H9 (cell line): ENCODE data around the gene LRIT1. TPM values are rescaled to one million over a fixed set of nuclear protein-coding genes. Genes with fewer than 3 reads are reported as not detected.

Source experiments
- DNase-seq: peaks from one replicate; pipeline ENCODE4 v3.0.0-alpha.2; 2017
- H2AFZ ChIP-seq: one replicate; pipeline ENCODE4 v1.6.1; 2013; ENCODE audit warnings: mild to moderate bottlenecking, low read length, control low read depth, moderate library complexity
- H2AK5ac ChIP-seq: 2 replicates; pipeline ENCODE4 v1.6.1; 2013; ENCODE audit warnings: low read length, control low read depth, mixed read lengths; ENCODE audit not compliant: insufficient read length
- H2BK120ac ChIP-seq: one replicate; pipeline ENCODE4 v1.6.1; 2013; ENCODE audit warnings: low read depth, mild to moderate bottlenecking, low read length, control low read depth, inconsistent platforms; ENCODE audit not compliant: poor library complexity, severe bottlenecking
- H2BK12ac ChIP-seq: 2 replicates; pipeline ENCODE4 v1.6.1; 2013; ENCODE audit warnings: low read length, control low read depth, mixed read lengths, low read depth; ENCODE audit not compliant: insufficient read length
- H2BK15ac ChIP-seq: 2 replicates; pipeline ENCODE4 v1.6.1; 2013; ENCODE audit warnings: low read depth, low read length, control low read depth
- H2BK20ac ChIP-seq: one replicate; pipeline ENCODE4 v1.6.1; 2013; ENCODE audit warnings: low read depth, mild to moderate bottlenecking, low read length, control low read depth, inconsistent platforms; ENCODE audit not compliant: poor library complexity, severe bottlenecking
- H2BK5ac ChIP-seq: 2 replicates; pipeline ENCODE4 v1.6.1; 2013; ENCODE audit warnings: low read length, control low read depth, mixed read lengths; ENCODE audit not compliant: insufficient read length
- H3K14ac ChIP-seq: 2 replicates; pipeline ENCODE4 v1.6.1; 2013; ENCODE audit warnings: low read length, control low read depth; ENCODE audit not compliant: insufficient read depth
- H3K18ac ChIP-seq: 2 replicates; pipeline ENCODE4 v1.6.1; 2013; ENCODE audit warnings: low read depth, mild to moderate bottlenecking, mixed read lengths, low read length, control low read depth; ENCODE audit not compliant: insufficient read length
- H3K23ac ChIP-seq: 2 replicates; pipeline ENCODE4 v1.6.1; 2013; ENCODE audit warnings: low read length, control low read depth, mixed read lengths, low read depth; ENCODE audit not compliant: insufficient read length
- H3K23me2 ChIP-seq: 2 replicates; pipeline ENCODE4 v1.6.1; 2013; ENCODE audit warnings: low read depth, mild to moderate bottlenecking, mixed read lengths, low read length, control low read depth; ENCODE audit not compliant: insufficient read length, poor library complexity, severe bottlenecking
- H3K27ac ChIP-seq: 2 replicates; pipeline ENCODE4 v1.5.1; 2013; ENCODE audit warnings: low read length, control low read depth, mixed read lengths, low read depth; ENCODE audit not compliant: insufficient read length
- H3K27me3 ChIP-seq: 2 replicates; pipeline ENCODE4 v1.6.1; 2013; ENCODE audit warnings: low read length, control low read depth, inconsistent platforms; ENCODE audit not compliant: insufficient read depth
- H3K4ac ChIP-seq: 2 replicates; pipeline ENCODE4 v1.6.1; 2013; ENCODE audit warnings: low read depth, mild to moderate bottlenecking, control low read depth, inconsistent platforms, low read length, moderate library complexity
- H3K4me1 ChIP-seq: 2 replicates; pipeline ENCODE4 v1.6.1; 2013; ENCODE audit warnings: low read length, control low read depth, inconsistent platforms; ENCODE audit not compliant: insufficient read depth
- H3K4me2 ChIP-seq: 2 replicates; pipeline ENCODE4 v1.6.1; 2013; ENCODE audit warnings: low read length, control low read depth, mixed read lengths; ENCODE audit not compliant: insufficient read length, insufficient read depth
- H3K56ac ChIP-seq: 2 replicates; pipeline ENCODE4 v1.6.1; 2013; ENCODE audit warnings: low read depth, mild to moderate bottlenecking, mixed read lengths, low read length, control low read depth; ENCODE audit not compliant: insufficient read length
- H3K79me1 ChIP-seq: 2 replicates; pipeline ENCODE4 v1.6.1; 2013; ENCODE audit warnings: low read depth, mild to moderate bottlenecking, moderate library complexity, low read length, control low read depth, inconsistent platforms; ENCODE audit not compliant: insufficient read depth, poor library complexity, severe bottlenecking
- H3K79me2 ChIP-seq: 2 replicates; pipeline ENCODE4 v1.6.1; 2013; ENCODE audit warnings: low read length, control low read depth, inconsistent platforms; ENCODE audit not compliant: insufficient read depth
- H3K9ac ChIP-seq: 2 replicates; pipeline ENCODE4 v1.6.1; 2013; ENCODE audit warnings: low read length, control low read depth, mixed read lengths; ENCODE audit not compliant: insufficient read length; ENCODE audit errors: extremely low read depth
- H3K9me3 ChIP-seq: one replicate; pipeline ENCODE4 v1.6.1; 2013; ENCODE audit warnings: low read depth, low read length, inconsistent platforms; ENCODE audit not compliant: control insufficient read depth
- H3T11ph ChIP-seq: one replicate; pipeline ENCODE4 v1.6.1; 2013; ENCODE audit warnings: mild to moderate bottlenecking, low read length, control low read depth, inconsistent platforms
- H4K20me1 ChIP-seq: one replicate; pipeline ENCODE4 v1.6.1; 2013; ENCODE audit not compliant: control insufficient read depth, insufficient read length, insufficient read depth
- H4K5ac ChIP-seq: 2 replicates; pipeline ENCODE4 v1.6.1; 2013; ENCODE audit warnings: low read depth, mild to moderate bottlenecking, mixed read lengths, low read length, control low read depth; ENCODE audit not compliant: insufficient read length
- H4K8ac ChIP-seq: replicated peaks from 2 replicates; pipeline ENCODE4 v1.6.1; 2013; ENCODE audit warnings: low read length, control low read depth, mixed read lengths, low read depth; ENCODE audit not compliant: insufficient read length
- H4K91ac ChIP-seq: 2 replicates; pipeline ENCODE4 v1.6.1; 2013; ENCODE audit warnings: low read depth, mild to moderate bottlenecking, moderate library complexity, mixed read lengths, low read length, control low read depth; ENCODE audit not compliant: insufficient read length
- H3K27ac Mint-ChIP-seq, 3 experiments: 2 replicates in 2 of 3; 3 replicates in 1 of 3; pipeline ENCODE4 v1.8.0; 2020 to 2021; ENCODE audit warnings: mixed read lengths in 3 of 3, mild to moderate bottlenecking in 1 of 3, moderate library complexity in 1 of 3
- H3K27me3 Mint-ChIP-seq: 2 replicates; pipeline ENCODE4 v1.8.0; 2021; ENCODE audit warnings: low read depth, mild to moderate bottlenecking, moderate library complexity, mixed read lengths
- H3K36me3 Mint-ChIP-seq, 3 experiments: 2 replicates in 2 of 3; 3 replicates in 1 of 3; pipeline ENCODE4 v1.8.0; 2020 to 2021; ENCODE audit warnings: low read depth in 3 of 3, mixed read lengths in 3 of 3; ENCODE audit not compliant: insufficient read depth in 1 of 3
- H3K4me1 Mint-ChIP-seq, 2 experiments: 2 replicates each; pipeline ENCODE4 v1.8.0; 2020; ENCODE audit warnings: mixed read lengths in 2 of 2
- H3K4me3 Mint-ChIP-seq, 2 experiments: 2 replicates in 1 of 2; 3 replicates in 1 of 2; pipeline ENCODE4 v1.8.0; 2020 to 2021; ENCODE audit warnings: mild to moderate bottlenecking in 2 of 2, mixed read lengths in 2 of 2, moderate library complexity in 1 of 2
- H3K9me3 Mint-ChIP-seq, 2 experiments: 2 replicates in 1 of 2; 3 replicates in 1 of 2; pipeline ENCODE4 v1.8.0; 2020; ENCODE audit warnings: mild to moderate bottlenecking in 2 of 2, mixed read lengths in 2 of 2, moderate library complexity in 1 of 2
- WGBS: extraction: QIAGEN DNeasy Blood & Tissue Kit; methylation state at CpG from one replicate; pipeline ENCODE4 v1.1.7; 2013; ENCODE audit warnings: missing lambda C conversion rate, low lambda C conversion rate, mixed read lengths; ENCODE audit not compliant: insufficient read length; ENCODE audit errors: extremely low coverage; 5-methylcytosine and 5-hydroxymethylcytosine counted together
- total RNA-seq: library from RNA; stranded (reverse); gene quantifications from 2 replicates; pipeline ENCODE4 v1.2.1, GENCODE V29; 2021
- TF ChIP-seq, protein P1 (sequence below): fragments of 200-600 bp; sonication (generic); conservative IDR thresholded peaks from 3 replicates; pipeline ENCODE4 v1.8.0; 2021; ENCODE audit warnings: antibody characterized with exemption, mild to moderate bottlenecking

LRIT1 gene
- total RNA-seq, 1 experiment from 2014 or later: not detected

DNA sequence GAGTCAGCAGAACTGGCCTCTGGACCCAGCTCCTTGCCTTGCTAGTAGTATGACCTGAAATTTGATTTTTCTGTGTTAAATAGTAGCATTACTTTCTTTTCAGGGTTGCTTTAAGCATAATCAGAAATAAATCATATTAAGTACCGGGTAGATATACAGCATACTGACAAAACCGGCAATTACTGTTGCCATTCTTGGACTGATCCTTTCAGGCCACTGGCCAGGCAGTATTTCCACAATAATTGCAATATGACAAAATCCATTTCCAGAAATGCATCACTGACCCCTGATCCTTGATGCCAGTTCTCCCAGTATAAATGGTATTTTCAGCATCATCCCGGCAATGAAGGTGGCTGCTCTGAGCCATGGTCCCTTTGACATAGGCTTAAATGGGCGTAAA is 6.9 kb downstream of the LRIT1 start:
- no peaks in the 10 kb centered on the region for H3K4me1 ChIP-seq
- H3K23ac ChIP-seq: no peak overlapping the region
- no peak overlapping the region for H2AFZ ChIP-seq
- H3T11ph ChIP-seq: no peak overlapping the region
- no peak overlapping the region for H2BK15ac ChIP-seq
- no peak overlapping the region for H2AK5ac ChIP-seq
- no peak overlapping the region for H2BK5ac ChIP-seq
- H4K91ac ChIP-seq: no peak overlapping the region
- H4K5ac ChIP-seq: no peak overlapping the region
- peaks cover 3% of the 10 kb centered on the region; the same call in 1 of the 2 replicates for H3K27me3 ChIP-seq
- H3K9me3 ChIP-seq: no peaks in the 10 kb centered on the region
- H3K79me1 ChIP-seq: no peaks in the 10 kb centered on the region
- Mint-ChIP-seq H3K4me1 (peaks cover 4% of the 10 kb centered on the region in 2 experiments; a peak in 3 of 4 replicates), H3K9me3 (no peaks in the 10 kb centered on the region), H3K27me3 (peaks cover 40% of the 10 kb centered on the region), H3K36me3 (no peaks in the 10 kb centered on the region), H3K4me3 (no peak overlapping the region), H3K27ac (peak overlapping the region in 1 of 3 experiments; percentile 15; a peak in 1 of 7 replicates)
- no peaks in the 10 kb centered on the region for H3K79me2 ChIP-seq
- H4K8ac ChIP-seq: no peak overlapping the region
- H2BK120ac ChIP-seq: no peak overlapping the region
- H3K56ac ChIP-seq: no peak overlapping the region
- H3K4me2 ChIP-seq: no peak overlapping the region
- DNase-seq: no peak
- H3K14ac ChIP-seq: no peak overlapping the region
- no peaks in the 10 kb centered on the region for H4K20me1 ChIP-seq
- no peak overlapping the region for H2BK20ac ChIP-seq
- no peak overlapping the region for H3K9ac ChIP-seq
- H2BK12ac ChIP-seq: no peak overlapping the region
- H3K18ac ChIP-seq: no peak overlapping the region
- no peak overlapping the region for H3K4ac ChIP-seq
- H3K23me2 ChIP-seq: no peaks in the 10 kb centered on the region
- no CpG with 5 or more reads among the region's 4 CpGs for WGBS
- TF ChIP-seq, protein P1, sequence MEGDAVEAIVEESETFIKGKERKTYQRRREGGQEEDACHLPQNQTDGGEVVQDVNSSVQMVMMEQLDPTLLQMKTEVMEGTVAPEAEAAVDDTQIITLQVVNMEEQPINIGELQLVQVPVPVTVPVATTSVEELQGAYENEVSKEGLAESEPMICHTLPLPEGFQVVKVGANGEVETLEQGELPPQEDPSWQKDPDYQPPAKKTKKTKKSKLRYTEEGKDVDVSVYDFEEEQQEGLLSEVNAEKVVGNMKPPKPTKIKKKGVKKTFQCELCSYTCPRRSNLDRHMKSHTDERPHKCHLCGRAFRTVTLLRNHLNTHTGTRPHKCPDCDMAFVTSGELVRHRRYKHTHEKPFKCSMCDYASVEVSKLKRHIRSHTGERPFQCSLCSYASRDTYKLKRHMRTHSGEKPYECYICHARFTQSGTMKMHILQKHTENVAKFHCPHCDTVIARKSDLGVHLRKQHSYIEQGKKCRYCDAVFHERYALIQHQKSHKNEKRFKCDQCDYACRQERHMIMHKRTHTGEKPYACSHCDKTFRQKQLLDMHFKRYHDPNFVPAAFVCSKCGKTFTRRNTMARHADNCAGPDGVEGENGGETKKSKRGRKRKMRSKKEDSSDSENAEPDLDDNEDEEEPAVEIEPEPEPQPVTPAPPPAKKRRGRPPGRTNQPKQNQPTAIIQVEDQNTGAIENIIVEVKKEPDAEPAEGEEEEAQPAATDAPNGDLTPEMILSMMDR: no peak
- H3K27ac ChIP-seq: no peak overlapping the region
